Measurements from ENCODE around the gene ZNF197.

DNA sequence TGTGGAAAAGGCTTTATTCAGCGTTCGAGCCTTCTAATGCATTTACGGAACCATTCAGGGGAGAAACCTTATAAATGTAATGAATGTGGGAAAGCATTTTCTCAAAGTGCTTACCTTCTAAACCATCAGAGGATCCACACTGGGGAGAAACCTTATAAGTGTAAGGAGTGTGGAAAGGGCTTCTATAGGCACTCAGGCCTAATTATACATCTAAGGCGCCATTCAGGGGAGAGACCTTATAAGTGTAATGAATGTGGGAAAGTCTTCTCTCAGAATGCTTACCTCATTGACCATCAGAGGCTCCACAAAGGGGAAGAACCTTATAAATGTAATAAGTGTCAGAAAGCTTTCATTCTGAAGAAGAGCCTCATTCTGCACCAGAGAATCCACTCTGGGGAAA, 17.5 kb downstream of the ZNF197 start:
- TF ChIP-seq, protein P1, sequence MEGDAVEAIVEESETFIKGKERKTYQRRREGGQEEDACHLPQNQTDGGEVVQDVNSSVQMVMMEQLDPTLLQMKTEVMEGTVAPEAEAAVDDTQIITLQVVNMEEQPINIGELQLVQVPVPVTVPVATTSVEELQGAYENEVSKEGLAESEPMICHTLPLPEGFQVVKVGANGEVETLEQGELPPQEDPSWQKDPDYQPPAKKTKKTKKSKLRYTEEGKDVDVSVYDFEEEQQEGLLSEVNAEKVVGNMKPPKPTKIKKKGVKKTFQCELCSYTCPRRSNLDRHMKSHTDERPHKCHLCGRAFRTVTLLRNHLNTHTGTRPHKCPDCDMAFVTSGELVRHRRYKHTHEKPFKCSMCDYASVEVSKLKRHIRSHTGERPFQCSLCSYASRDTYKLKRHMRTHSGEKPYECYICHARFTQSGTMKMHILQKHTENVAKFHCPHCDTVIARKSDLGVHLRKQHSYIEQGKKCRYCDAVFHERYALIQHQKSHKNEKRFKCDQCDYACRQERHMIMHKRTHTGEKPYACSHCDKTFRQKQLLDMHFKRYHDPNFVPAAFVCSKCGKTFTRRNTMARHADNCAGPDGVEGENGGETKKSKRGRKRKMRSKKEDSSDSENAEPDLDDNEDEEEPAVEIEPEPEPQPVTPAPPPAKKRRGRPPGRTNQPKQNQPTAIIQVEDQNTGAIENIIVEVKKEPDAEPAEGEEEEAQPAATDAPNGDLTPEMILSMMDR (IDR thresholded peaks at IDR 0.05; ENCODE audit: extremely low read depth in 1 of 2, insufficient read depth in 1 of 2, low read depth in 1 of 2, low read length in 2 of 2), result no peak
- TF ChIP-seq MYC (IDR thresholded peaks at IDR 0.05; ENCODE audit: low read depth, low read length) (no peak), POLR2A (IDR thresholded peaks at IDR 0.05; ENCODE audit: low read depth, low read length) (no peak), FOS (IDR thresholded peaks at IDR 0.05; ENCODE audit: borderline replicate concordance, insufficient read depth, low read length) (no peak), POLR2AphosphoS5 (IDR thresholded peaks at IDR 0.05; ENCODE audit: insufficient read depth, low read depth, low read length) (no peak), EZH2 (IDR thresholded peaks at IDR 0.05; ENCODE audit: borderline replicate concordance, low read depth, low read length, severe bottlenecking) (no peak), JUN (IDR thresholded peaks at IDR 0.05; ENCODE audit: borderline replicate concordance, insufficient read depth, insufficient read length, low read depth) (no peak), GATA2 (IDR thresholded peaks at IDR 0.05; ENCODE audit: insufficient read depth, insufficient read length, low read depth, low read length) (no peak)
- TF ChIP-seq, protein P2, sequence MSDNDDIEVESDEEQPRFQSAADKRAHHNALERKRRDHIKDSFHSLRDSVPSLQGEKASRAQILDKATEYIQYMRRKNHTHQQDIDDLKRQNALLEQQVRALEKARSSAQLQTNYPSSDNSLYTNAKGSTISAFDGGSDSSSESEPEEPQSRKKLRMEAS (IDR thresholded peaks at IDR 0.05; ENCODE audit: insufficient read depth, insufficient read length), result no peak

Measured in endothelial cell of umbilical vein (primary cell).